Measurements from ENCODE around the gene APLNR.

The APLNR gene

DNA sequence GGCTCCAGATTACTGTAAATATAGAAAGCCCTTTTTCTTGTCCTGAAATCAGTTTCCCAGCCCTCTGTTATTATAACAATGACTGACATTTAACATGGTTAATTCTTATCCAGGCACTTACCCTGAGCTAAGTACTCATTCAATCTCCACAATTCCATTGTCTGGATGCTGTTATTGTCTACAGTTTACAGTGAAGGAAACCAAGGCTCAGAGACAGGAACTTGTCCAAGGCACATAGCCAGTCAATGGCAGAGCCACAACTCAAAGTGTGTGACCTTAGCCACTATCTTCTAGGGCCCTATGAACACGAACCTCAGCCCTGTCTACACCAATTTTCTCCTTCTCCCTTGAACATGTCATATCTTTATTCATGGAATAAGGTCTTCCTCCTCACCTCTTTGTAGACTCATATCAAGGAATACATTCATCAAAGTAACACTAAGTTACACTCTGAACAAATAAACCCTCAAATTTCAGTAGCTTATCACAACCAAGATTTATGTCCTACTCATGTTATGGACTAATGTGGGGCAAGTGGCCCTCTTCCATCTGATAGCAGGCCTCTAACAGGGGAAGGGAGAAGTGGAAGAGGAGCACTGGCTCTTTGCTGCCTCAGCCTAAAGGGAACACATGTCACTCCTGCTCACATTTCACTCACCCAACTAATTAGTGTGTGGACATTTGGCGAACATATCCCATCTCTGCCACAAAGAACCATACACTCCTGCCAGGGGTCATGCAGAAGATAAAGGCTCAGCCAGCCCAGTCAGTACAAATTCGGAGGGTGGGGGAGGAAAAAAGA is 39.3 kb upstream of the APLNR start:
- TF ChIP-seq, protein P1, sequence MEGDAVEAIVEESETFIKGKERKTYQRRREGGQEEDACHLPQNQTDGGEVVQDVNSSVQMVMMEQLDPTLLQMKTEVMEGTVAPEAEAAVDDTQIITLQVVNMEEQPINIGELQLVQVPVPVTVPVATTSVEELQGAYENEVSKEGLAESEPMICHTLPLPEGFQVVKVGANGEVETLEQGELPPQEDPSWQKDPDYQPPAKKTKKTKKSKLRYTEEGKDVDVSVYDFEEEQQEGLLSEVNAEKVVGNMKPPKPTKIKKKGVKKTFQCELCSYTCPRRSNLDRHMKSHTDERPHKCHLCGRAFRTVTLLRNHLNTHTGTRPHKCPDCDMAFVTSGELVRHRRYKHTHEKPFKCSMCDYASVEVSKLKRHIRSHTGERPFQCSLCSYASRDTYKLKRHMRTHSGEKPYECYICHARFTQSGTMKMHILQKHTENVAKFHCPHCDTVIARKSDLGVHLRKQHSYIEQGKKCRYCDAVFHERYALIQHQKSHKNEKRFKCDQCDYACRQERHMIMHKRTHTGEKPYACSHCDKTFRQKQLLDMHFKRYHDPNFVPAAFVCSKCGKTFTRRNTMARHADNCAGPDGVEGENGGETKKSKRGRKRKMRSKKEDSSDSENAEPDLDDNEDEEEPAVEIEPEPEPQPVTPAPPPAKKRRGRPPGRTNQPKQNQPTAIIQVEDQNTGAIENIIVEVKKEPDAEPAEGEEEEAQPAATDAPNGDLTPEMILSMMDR (IDR thresholded peaks at IDR 0.05): no peak
- Histone ChIP-seq H3K4me3 (no peak overlapping the region), H3K27ac (peak overlapping the region in 1 of 2 donors; percentile 62)
- DNase-seq (ENCODE audit: low spot score): no peak

DNA sequence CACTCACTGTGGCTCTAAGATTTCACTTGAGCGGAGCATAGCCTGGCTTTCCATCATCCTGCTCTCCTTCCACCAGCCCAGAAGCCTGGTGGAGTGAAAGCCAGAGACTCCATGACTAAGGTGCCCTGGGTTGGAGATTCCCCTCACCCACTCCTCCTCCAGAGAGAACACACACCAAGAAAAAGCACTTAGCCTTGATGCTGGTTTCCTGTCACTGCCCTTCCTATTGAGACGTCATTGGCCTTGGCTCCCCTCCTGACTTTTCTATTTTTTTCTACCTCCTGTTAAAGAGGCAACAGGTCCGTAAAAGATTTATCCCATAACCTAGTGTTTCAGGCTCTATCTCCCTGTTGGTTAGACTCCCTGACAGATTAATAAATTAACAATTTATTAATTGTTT is 38.5 kb upstream of the APLNR start:
- Histone ChIP-seq H3K4me3 (no peak overlapping the region), H3K27ac (peak overlapping the region in 1 of 2 donors; percentile 62)
- TF ChIP-seq, protein P1 (IDR thresholded peaks at IDR 0.05): no peak
- no peak for DNase-seq (ENCODE audit: low spot score)

DNA sequence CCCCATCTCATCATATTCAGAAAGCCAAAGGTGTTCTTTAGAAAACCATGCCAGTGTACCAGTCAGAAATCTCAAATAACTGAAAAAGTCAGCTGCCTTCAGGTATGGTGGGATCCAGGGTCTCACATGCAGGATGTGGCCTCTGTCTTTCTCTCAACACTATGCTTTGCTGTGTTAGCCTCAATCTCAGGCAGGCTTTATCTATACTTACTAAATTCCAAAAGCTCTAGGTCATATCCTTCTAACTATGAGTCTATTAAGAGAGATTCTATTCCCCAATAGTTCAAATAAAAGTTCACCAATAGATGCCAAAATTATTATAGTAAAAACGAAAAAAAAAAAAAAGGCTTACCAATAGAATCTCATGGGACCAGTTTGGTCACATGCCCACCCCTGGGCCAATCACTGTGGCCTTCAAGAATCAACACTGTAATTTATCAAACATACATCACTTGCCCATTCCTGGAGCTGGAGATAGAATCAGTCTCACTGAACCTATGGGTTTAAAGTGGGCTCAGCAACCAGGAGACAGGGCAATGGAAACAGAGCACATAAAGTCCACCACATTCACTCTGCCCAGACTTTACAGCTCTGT is 38.0 kb upstream of the APLNR start:
- peak overlapping the region in 1 of 2 donors; percentile 38 for H3K27ac ChIP-seq
- no peak for DNase-seq (ENCODE audit: low spot score)

DNA sequence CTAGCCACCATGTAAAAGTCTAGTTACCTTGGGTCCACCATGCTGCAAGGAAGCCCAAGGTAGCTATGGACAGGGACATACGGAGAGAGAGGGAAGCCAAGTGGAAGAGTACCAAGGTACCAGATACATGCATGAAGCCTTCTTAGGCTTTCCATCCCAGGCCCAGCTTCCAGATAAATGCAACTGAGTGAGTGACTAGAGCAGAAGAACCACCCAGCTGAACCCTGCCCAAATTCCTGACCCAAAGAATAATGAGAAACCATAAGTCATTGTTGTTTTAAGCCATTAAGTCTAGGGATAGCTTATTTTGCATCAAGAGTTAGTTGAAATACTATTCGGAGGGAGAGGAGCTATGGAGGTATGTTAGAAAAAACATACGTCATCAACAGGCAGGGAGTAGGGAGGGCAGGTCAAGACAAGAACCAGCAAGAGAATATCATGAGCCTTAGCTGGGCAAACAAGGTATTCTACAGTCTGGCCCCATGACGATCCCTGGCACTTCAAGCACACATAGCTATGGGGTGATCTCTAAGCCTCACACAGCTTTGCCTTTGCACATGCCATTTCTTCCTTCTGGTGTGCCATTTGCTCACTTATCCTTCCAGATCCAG is 36.5 kb upstream of the APLNR start:
- no peak for DNase-seq (ENCODE audit: low spot score)
- Histone ChIP-seq H3K4me3 (no peak overlapping the region), H3K27ac (no peak overlapping the region)
- TF ChIP-seq, protein P1 (IDR thresholded peaks at IDR 0.05): no peak

More for the DNA sequence above, 38.0 kb upstream of the APLNR start:
- TF ChIP-seq, protein P1 (IDR thresholded peaks at IDR 0.05): no peak
- no peak overlapping the region for H3K4me3 ChIP-seq

DNA sequence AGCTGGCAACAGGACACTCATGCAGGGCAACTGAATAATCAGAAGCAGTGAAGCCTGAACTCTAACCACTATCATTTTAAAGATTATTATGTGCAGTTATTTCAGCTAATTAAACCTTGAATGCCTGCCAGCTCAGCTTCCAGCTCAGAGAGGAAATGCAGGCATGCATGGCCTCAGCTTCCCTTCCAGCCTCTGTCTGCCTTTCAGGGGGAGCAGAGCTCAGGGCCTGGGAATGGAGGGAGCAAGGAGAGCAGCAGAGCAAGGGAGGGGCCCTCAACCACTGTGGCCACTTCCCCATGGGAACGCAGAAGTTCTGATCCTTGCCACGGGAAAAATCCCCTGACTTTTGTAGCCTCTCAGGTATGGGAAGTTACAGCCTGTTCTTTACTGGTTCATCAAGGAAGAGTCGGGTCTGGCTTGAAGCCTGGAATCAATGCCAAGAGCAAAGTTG is 32.5 kb upstream of the APLNR start:
- no peak overlapping the region for H3K4me3 ChIP-seq
- no peak for DNase-seq (ENCODE audit: low spot score)
- peak overlapping the region in 1 of 2 donors; percentile 16 for H3K27ac ChIP-seq
- TF ChIP-seq, protein P1 (IDR thresholded peaks at IDR 0.05): no peak

DNA sequence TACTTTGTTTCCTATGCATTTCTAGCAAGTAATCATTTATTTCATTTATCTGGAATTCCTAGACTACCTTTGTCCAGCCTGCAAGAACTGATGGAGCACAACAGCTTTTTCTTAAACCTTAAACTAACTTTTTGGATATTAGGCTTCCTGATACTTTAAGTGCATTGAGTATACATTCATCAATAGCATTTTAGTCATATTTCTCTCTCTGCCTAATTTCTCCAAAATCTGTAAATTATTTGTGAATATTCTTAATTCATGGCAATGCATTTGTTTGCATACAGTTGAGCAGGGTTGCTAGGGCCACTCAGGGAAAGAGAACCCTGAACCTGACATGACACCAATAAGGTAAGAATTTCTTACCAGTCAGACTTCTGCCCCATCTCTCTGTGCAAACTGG is 29.1 kb upstream of the APLNR start:
- Histone ChIP-seq H3K27ac (no peak overlapping the region), H3K4me3 (no peak overlapping the region)
- DNase-seq (ENCODE audit: low spot score): no peak
- TF ChIP-seq, protein P1 (IDR thresholded peaks at IDR 0.05): no peak

Measured in coronary artery (tissue), 2 donors.